ENCODE measurements around the gene MPP1.

DNA sequence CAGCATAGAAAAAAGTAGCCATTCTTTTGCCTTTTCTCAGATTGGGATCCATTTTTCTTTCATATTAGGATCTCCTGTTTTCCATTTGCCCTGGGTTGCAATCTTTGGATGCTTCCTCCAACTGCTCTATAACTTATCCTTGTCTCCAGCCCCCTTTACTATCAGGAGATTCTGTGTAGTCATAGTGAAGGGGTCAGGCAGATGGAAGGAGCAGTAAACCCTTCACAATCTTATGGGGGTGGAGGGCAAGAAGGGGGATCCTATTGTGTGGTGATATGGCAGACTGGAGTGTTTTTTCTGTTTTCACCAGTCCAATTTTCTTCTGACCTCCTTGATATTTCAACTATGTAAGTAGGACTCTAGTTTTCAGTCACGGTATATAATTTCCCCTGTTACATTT, 30.9 kb upstream of the MPP1 start:
- TF ChIP-seq PHF8 (IDR thresholded peaks at IDR 0.05; ENCODE audit: borderline replicate concordance, low read depth): no peak
- TF ChIP-seq BHLHE40 (IDR thresholded peaks at IDR 0.05; ENCODE audit: low read depth, low read length): no peak
- no peak for TF ChIP-seq POLR2A (IDR thresholded peaks at IDR 0.05; ENCODE audit: low read length)
- no peak for TF ChIP-seq CEBPB (IDR thresholded peaks at IDR 0.05)
- TF ChIP-seq MAZ (IDR thresholded peaks at IDR 0.05; ENCODE audit: borderline replicate concordance, low read depth, low read length): no peak
